ENCODE results near the gene RAC3. TPM values are rescaled to one million over a fixed set of nuclear protein-coding genes. Genes with fewer than 3 reads are reported as not detected.

Gene RAC3
- total and polyA plus RNA-seq, 8 donors: 0.97 to 12.6 (median 2.5) TPM

DNA sequence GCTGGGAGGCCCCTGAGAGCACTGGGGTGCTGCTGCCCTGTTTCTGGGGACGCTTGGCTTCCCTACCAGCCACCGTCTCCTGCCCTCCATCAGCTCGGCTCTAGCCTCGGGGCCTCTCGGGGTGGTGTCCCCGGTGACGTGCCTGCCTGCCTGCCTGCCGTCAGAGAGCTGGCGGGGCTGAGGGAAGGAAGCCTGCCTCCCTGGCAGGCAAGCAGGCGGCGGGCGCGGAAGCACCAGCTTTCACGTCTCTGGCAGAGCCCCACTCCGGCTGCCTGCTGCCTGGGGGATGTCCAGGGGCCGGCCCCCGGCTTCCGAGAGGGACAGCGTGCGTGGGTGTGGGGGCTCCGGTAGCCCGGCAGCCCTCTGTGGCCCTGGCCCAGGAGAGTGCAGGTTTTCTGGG, 18.1 kb upstream of the RAC3 start:
- no peak for DNase-seq
- TF ChIP-seq, protein P1, sequence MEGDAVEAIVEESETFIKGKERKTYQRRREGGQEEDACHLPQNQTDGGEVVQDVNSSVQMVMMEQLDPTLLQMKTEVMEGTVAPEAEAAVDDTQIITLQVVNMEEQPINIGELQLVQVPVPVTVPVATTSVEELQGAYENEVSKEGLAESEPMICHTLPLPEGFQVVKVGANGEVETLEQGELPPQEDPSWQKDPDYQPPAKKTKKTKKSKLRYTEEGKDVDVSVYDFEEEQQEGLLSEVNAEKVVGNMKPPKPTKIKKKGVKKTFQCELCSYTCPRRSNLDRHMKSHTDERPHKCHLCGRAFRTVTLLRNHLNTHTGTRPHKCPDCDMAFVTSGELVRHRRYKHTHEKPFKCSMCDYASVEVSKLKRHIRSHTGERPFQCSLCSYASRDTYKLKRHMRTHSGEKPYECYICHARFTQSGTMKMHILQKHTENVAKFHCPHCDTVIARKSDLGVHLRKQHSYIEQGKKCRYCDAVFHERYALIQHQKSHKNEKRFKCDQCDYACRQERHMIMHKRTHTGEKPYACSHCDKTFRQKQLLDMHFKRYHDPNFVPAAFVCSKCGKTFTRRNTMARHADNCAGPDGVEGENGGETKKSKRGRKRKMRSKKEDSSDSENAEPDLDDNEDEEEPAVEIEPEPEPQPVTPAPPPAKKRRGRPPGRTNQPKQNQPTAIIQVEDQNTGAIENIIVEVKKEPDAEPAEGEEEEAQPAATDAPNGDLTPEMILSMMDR (IDR thresholded peaks at IDR 0.05): no peak
- Histone ChIP-seq H3K27me3 (no peaks in the 10 kb centered on the region), H3K36me3 (no peaks in the 10 kb centered on the region), H3K4me1 (peaks cover 0 to 2% (median 0%) of the 10 kb centered on the region in 3 donors), H3K27ac (no peak overlapping the region), H3K4me3 (no peak overlapping the region), H3K9me3 (no peaks in the 10 kb centered on the region)
- FAIRE-seq: no peak
- 87 to 88% methylated on average over 17 to 22 of the region's 22 CpGs for WGBS, 2 donors
- ATAC-seq: no peak
- intact Hi-C loops (cut with DNase I): loop anchor here in 1 of 3 donors (10.0 kb wide), 1 partner anchor 59 kb away; no protein-coding TSS in a partner anchor

DNA sequence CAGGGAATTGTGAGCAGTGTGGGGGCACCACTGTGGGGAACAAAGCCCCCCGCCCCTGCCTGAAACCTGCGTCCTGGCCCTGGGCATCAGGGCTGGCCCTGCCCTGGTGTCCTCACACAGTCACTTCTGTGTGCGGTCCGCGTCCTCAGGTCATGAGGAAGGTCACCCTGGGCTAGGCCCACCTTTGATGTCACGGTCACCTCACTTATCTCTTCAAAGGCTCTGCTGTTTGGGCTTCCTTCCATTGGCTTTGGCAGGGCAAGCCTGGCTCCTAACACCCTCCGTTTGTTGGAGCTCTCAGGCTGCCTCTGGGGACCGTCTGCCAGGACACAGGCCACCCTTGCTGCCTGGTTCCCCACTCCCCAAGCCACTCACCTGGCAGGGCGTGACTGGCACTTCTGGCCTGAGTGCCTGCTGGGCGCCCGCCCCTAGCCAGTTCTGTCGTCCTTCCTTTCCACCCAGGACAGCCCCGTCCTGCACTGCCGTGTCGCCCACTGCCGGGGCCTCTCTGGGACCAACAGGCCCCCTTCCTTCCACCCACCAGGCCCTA, 17.6 kb upstream of the RAC3 start:
- no peaks in the 10 kb centered on the region for H3K36me3 ChIP-seq
- 88 to 92% methylated on average over 16 of the region's 16 CpGs for WGBS, 2 donors
- FAIRE-seq: no peak
- no peak for DNase-seq
- no peak overlapping the region for H3K4me3 ChIP-seq
- H3K27ac ChIP-seq: no peak overlapping the region
- no peak for ATAC-seq
- TF ChIP-seq, protein P1 (IDR thresholded peaks at IDR 0.05): no peak
- intact Hi-C loops (cut with DNase I): loop anchor here in 1 of 3 donors (10.0 kb wide), 1 partner anchor 59 kb away; no protein-coding TSS in a partner anchor
- no peaks in the 10 kb centered on the region for H3K9me3 ChIP-seq
- H3K4me1 ChIP-seq: peaks cover 0 to 3% (median 0%) of the 10 kb centered on the region in 3 donors
- no peaks in the 10 kb centered on the region for H3K27me3 ChIP-seq

DNA sequence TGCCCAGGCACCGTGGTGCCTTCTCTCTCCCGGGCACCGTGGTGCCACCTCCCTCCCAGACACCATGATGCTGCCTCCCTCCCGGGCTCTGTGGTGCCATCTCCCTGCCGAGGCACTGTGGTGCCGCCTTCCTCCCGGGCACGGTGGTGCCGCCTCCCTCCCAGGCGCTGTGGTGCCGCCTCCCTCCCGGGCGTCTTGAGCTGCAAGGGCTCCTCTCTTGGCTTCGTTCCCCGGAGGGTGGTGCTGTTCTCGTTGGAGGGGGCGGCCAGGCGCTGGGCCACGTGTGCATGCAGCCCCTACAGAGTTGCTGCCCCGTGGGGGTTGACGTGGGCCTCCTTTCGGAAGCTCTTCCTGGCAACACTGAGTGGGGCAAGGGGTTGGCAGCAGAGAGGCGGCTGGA, 17.0 kb upstream of the RAC3 start:
- ATAC-seq (no peak), DNase-seq (no peak), FAIRE-seq (no peak)
- H3K36me3 ChIP-seq: no peaks in the 10 kb centered on the region
- H3K27me3 ChIP-seq: no peaks in the 10 kb centered on the region
- peaks cover 0 to 3% (median 0%) of the 10 kb centered on the region in 3 donors for H3K4me1 ChIP-seq
- 76 to 86% methylated on average over 22 to 23 of the region's 23 CpGs for WGBS, 2 donors
- no peak overlapping the region for H3K27ac ChIP-seq
- intact Hi-C loops (cut with DNase I): loop anchor here in 1 of 3 donors (10.0 kb wide), 1 partner anchor 60 kb away; no protein-coding TSS in a partner anchor
- no peak overlapping the region for H3K4me3 ChIP-seq
- no peaks in the 10 kb centered on the region for H3K9me3 ChIP-seq
- TF ChIP-seq, protein P1 (IDR thresholded peaks at IDR 0.05): no peak

DNA sequence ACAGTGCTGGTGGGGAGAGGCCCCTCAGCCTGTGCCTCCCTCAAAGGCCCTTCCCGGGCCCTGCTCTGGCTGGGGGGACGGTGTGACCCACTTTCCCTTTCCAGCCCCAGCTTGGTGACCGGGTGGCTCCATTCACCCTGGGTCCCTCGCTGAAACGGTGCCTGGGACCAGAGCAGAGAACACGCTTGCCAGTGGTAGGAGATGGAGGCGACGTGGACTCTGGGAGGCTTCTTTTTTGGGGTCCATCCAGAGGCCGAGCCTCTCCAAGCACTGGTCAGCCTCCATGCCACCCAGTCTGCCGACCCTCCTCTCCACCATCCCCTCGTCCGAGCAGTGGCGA, 16.5 kb upstream of the RAC3 start:
- WGBS, 2 donors: 81 to 88% methylated on average over 13 of the region's 13 CpGs
- TF ChIP-seq, protein P1 (IDR thresholded peaks at IDR 0.05): no peak
- intact Hi-C loops (cut with DNase I): loop anchor here in 2 of 3 donors (5.0 to 10.0 kb wide), 2 partner anchors 53 to 60 kb away; partner anchors contain the start of gene NOTUM (in 1 of the 2)
- FAIRE-seq: no peak
- DNase-seq: no peak
- Histone ChIP-seq H3K9me3 (no peaks in the 10 kb centered on the region), H3K36me3 (no peaks in the 10 kb centered on the region), H3K4me1 (peaks cover 0 to 3% (median 0%) of the 10 kb centered on the region in 3 donors), H3K27ac (no peak overlapping the region), H3K4me3 (no peak overlapping the region), H3K27me3 (no peaks in the 10 kb centered on the region)
- no peak for ATAC-seq

GRCh38 chr17:82015311-82015971, 16.0 kb upstream of the RAC3 start:
- DNase-seq: no peak
- Histone ChIP-seq H3K4me1 (peaks cover 0 to 3% (median 0%) of the 10 kb centered on the region in 3 donors), H3K36me3 (no peaks in the 10 kb centered on the region), H3K9me3 (no peaks in the 10 kb centered on the region), H3K27ac (no peak overlapping the region), H3K4me3 (no peak overlapping the region), H3K27me3 (no peaks in the 10 kb centered on the region)
- FAIRE-seq: no peak
- ATAC-seq: no peak
- 86 to 90% methylated on average over 21 to 24 of the region's 24 CpGs for WGBS, 2 donors
- intact Hi-C loops (cut with DNase I): loop anchor here in 2 of 3 donors (5.0 to 10.0 kb wide), 2 partner anchors 53 to 61 kb away; partner anchors contain the start of gene NOTUM (in 1 of the 2)
- TF ChIP-seq, protein P1 (IDR thresholded peaks at IDR 0.05): no peak

All from pancreas (tissue), 10 donors.